Measurements from ENCODE around the gene BASP1.

GRCh38 chr5:17256171-17256570 lies 38.7 kb downstream of the BASP1 start:
- TF ChIP-seq POLR2A (IDR thresholded peaks at IDR 0.05): no peak
- TF ChIP-seq, protein P1, sequence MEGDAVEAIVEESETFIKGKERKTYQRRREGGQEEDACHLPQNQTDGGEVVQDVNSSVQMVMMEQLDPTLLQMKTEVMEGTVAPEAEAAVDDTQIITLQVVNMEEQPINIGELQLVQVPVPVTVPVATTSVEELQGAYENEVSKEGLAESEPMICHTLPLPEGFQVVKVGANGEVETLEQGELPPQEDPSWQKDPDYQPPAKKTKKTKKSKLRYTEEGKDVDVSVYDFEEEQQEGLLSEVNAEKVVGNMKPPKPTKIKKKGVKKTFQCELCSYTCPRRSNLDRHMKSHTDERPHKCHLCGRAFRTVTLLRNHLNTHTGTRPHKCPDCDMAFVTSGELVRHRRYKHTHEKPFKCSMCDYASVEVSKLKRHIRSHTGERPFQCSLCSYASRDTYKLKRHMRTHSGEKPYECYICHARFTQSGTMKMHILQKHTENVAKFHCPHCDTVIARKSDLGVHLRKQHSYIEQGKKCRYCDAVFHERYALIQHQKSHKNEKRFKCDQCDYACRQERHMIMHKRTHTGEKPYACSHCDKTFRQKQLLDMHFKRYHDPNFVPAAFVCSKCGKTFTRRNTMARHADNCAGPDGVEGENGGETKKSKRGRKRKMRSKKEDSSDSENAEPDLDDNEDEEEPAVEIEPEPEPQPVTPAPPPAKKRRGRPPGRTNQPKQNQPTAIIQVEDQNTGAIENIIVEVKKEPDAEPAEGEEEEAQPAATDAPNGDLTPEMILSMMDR (IDR thresholded peaks at IDR 0.05): no peak
